ENCODE data around the gene APELA.
"Not testable (repeated sequence)": the region's sequence is repeated elsewhere in the genome, so short reads cannot be mapped to it uniquely, and the experiment has no call there.

Gene APELA

GRCh38 chr4:164926301-164926700 is 49.3 kb downstream of the APELA start:
- no peak for DNase-seq (ENCODE audit: low read depth)

- DNase-seq (ENCODE audit: low read depth): not testable (repeated sequence)
Observed at GRCh38 chr4:164927101-164927500, 50.1 kb downstream of the APELA start.

DNA sequence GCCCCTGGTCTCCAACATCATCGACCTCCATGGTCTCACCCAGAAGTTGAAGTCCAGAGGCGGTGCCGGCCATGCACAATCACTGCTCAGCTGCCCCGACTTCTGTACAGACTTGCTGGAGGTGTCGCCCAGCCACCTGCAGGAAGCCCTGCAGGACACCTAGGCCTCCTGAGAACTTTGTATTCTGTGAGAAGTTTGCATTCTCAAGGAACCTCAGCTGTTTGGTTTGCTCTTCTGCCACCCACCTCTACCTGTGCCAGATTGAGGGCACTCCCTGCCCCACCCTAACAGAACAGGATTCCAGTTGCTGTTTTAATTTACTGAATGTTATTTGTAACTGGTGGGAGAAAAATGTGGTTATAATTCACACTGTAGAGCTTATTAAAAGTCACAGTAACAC is 53.7 kb downstream of the APELA start:
- DNase-seq (ENCODE audit: low read depth): no peak

- no peak for DNase-seq (ENCODE audit: low read depth)
Observed at GRCh38 chr4:164931551-164932324, 54.8 kb downstream of the APELA start.

- DNase-seq (ENCODE audit: low read depth): no peak
Observed at GRCh38 chr4:164933244-164933643, 56.3 kb downstream of the APELA start.

DNA sequence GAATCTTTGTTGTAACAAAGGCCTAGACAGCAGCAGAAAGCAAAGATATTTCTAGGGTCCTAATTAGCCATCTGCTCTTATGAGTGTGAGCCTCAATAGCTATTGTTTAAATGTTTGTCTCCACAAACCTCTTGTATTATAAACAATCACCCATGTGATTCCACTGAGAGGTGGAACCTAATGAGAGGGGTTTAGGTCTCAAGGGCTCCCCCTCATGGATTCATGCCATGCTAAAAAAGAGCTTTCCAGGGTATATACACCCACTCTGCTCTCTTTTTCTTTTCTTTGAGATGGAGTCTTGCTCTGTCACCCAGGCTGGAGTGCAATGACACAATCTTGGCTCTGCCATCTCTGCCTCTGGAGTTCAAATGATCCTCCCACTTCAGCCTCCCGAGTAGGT is 58.4 kb downstream of the APELA start:
- DNase-seq (ENCODE audit: low read depth): no peak

- not testable (repeated sequence) for DNase-seq (ENCODE audit: low read depth)
Observed at GRCh38 chr4:164935865-164936606, 59.1 kb downstream of the APELA start.

GRCh38 chr4:164937576-164938270 is 60.7 kb downstream of the APELA start:
- DNase-seq (ENCODE audit: low read depth): no peak

DNA sequence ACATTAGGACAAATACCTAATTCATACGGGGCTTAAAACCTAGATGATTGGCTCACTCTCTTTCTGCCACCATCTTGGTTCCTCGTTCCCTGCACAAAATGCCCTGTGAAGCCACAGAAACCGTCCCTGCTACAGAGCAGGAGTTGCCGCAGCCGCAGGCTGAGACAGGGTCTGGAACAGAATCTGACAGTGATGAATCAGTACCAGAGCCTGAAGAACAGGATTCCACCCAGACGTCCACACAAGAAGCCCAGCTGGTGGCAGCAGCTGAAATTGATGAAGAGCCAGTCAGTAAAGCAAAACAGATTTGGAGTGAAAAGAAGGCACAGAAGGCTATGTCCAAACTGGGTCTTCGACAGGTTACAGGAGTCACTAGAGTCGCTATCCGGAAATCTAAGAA is 66.2 kb downstream of the APELA start:
- DNase-seq (ENCODE audit: low read depth): no peak

DNA sequence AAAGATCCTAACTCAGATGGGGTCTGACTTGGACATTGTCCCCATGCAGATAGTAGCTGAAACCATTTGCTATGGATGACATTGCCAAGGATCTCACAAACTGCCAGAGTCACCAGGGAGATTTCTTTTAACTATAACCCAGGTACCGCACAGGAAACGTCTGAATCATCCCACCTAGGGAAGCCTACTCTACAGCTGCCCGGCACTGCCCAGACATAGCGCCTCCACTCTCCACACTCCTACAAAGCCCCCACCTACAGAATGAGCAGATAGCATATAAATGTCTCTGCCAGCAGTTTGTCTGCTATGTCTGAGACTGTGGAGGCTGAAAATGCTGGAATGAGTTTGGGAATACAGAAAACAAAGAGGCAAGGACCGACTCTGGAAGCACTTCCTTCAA is 68.2 kb downstream of the APELA start:
- no peak for DNase-seq (ENCODE audit: low read depth)

DNA sequence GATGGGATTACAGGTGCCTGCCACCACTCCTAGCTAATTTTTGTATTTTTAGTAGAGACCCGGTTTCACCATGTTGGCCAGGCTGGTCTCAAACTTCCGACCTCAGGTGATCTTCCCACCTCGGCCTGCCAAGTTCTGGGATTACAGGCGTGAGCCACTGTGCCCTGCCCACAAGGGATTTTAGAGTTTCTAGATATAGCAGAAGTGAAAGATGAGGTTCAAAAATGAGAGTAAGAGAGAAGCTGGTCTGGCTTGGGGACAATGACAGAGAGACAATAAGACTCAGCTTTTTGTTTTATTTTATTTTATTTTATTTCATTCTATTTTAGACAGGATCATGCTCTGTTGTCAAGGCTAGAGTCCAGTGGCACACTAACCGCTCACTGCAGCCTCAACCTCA is 69.8 kb downstream of the APELA start:
- no peak for DNase-seq (ENCODE audit: low read depth)

Measured in stimulated activated CD8-positive, alpha-beta memory T cell treated with anti-CD3 and anti-CD28 coated beads, Interleukin-15, amount 100 ng/mL, for 24 hours (primary cell).